Ovary (tissue), 3 donors: ENCODE measurements around the gene TTLL5.

ENCODE experiments used
- EP300 ChIP-seq: sonication (generic); formaldehyde crosslinking; IDR thresholded peaks from one replicate; pipeline ENCODE4 v1.6.1; 2017; ENCODE audit warnings: antibody characterized with exemption
- POLR2A ChIP-seq: fragments of 450-650 bp; IDR thresholded peaks from one replicate; pipeline ENCODE4 v1.6.1; 2017; ENCODE audit warnings: antibody characterized with exemption, mild to moderate bottlenecking, moderate library complexity
- TF ChIP-seq, protein P1 (sequence below), 3 donors: fragments of 450-650 bp in 2 of 3; fragments of 200-600 bp in 1 of 3; IDR thresholded peaks; one replicate each; pipeline versions ENCODE4 v1.5.1 to v1.8.0; 2016 to 2022; ENCODE audit warnings: antibody characterized with exemption in 3 of 3, mild to moderate bottlenecking in 1 of 3
- donor health status: DM: no; HTN: no; CAD: no.

DNA sequence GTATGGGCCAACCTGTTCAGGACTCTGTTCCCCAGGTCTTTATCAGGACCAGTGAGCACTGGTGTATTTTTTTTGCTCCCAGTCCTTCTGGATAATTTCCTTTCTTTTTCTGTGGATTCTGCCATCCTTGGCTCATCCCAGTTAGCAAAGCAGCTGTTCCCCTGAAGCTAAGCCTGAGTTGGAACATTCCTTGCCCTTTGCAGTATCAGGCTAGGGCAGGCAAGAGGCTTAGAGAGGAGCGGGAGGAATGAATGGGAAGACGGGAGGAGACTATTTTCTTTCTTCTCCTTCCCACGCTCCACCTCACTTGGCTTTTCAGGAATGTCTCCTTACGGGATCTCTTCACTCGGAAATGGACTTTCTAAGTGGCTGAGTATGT is 29.6 kb upstream of the TTLL5 start:
- TF ChIP-seq EP300 (no peak), POLR2A (no peak)
- TF ChIP-seq, protein P1, sequence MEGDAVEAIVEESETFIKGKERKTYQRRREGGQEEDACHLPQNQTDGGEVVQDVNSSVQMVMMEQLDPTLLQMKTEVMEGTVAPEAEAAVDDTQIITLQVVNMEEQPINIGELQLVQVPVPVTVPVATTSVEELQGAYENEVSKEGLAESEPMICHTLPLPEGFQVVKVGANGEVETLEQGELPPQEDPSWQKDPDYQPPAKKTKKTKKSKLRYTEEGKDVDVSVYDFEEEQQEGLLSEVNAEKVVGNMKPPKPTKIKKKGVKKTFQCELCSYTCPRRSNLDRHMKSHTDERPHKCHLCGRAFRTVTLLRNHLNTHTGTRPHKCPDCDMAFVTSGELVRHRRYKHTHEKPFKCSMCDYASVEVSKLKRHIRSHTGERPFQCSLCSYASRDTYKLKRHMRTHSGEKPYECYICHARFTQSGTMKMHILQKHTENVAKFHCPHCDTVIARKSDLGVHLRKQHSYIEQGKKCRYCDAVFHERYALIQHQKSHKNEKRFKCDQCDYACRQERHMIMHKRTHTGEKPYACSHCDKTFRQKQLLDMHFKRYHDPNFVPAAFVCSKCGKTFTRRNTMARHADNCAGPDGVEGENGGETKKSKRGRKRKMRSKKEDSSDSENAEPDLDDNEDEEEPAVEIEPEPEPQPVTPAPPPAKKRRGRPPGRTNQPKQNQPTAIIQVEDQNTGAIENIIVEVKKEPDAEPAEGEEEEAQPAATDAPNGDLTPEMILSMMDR (IDR thresholded peaks at IDR 0.05), result no peak
